HEK293 (cell line): Measurements from ENCODE around the gene BCKDHB.
A peak's percentile ranks its signal among the peaks of the same experiment; 100 is the strongest.

ENCODE experiments used
- CTCF ChIA-PET: fragments of 350-600 bp; formaldehyde crosslinking; extraction: SDS; loops from one replicate; lab custom pipeline; 2021; ENCODE audit warnings: antibody characterized with exemption; lab: Yijun Ruan, JAX
- POLR2A ChIA-PET: fragments of 300-600 bp; formaldehyde crosslinking; extraction: SDS; loops from one replicate; lab custom pipeline; 2020; ENCODE audit warnings: antibody characterized with exemption, inconsistent platforms; lab: Yijun Ruan, JAX
- H3K27ac ChIP-seq: fragments of 200-500 bp; sonication (Bioruptor generic); 2 replicates; pipeline ENCODE4 v1.5.1; 2014; ENCODE audit warnings: low read depth, low read length, control low read depth, inconsistent platforms; ENCODE audit errors: extremely low read depth
- H3K36me3 ChIP-seq, 2 experiments: fragments of 200-500 bp in 1 of 2; sonication (Bioruptor generic) in 1 of 2; 1 replicate in 1 of 2; 2 replicates in 1 of 2; pipeline ENCODE4 v1.5.1; 2014 to 2017; ENCODE audit warnings: inconsistent platforms in 2 of 2, low read length in 2 of 2; ENCODE audit not compliant: control insufficient read depth in 2 of 2, insufficient read depth in 1 of 2
- H3K4me1 ChIP-seq: fragments of 200-500 bp; sonication (Bioruptor generic); 2 replicates; pipeline ENCODE4 v1.5.1; 2014; ENCODE audit warnings: mild to moderate bottlenecking, low read length, inconsistent platforms; ENCODE audit not compliant: control insufficient read depth, insufficient read depth
- H3K4me3 ChIP-seq: 2 replicates; pipeline ENCODE4 v1.5.1; 2011; ENCODE audit warnings: low read depth, mild to moderate bottlenecking, control low read depth, low read length, moderate library complexity
- H3K9me3 ChIP-seq: fragments of 200-500 bp; sonication (Bioruptor generic); 2 replicates; pipeline ENCODE4 v1.5.1; 2014; ENCODE audit warnings: low read depth, low read length, inconsistent platforms; ENCODE audit not compliant: control insufficient read depth, insufficient read depth
- AEBP2 ChIP-seq: fragments of 450-650 bp; formaldehyde crosslinking; IDR thresholded peaks from 2 replicates; pipeline ENCODE4 v1.5.1; 2016; ENCODE audit warnings: missing biosample characterization, missing genetic modification characterization, borderline replicate concordance
- ELK4 ChIP-seq: IDR thresholded peaks from 2 replicates; pipeline ENCODE4 v1.6.1; 2011; ENCODE audit warnings: mild to moderate bottlenecking, low read depth, low read length, borderline replicate concordance
- GFI1B ChIP-seq: fragments of 450-650 bp; formaldehyde crosslinking; IDR thresholded peaks from 2 replicates; pipeline ENCODE4 v1.5.1; 2016; ENCODE audit warnings: missing biosample characterization, missing genetic modification characterization
- GLIS1 ChIP-seq: fragments of 450-650 bp; formaldehyde crosslinking; IDR thresholded peaks from 2 replicates; pipeline ENCODE4 v1.5.1; 2016; ENCODE audit warnings: missing biosample characterization, missing genetic modification characterization
- HOXC10 ChIP-seq: sonication (generic); formaldehyde crosslinking; IDR thresholded peaks from 2 replicates; pipeline ENCODE4 v1.8.1; 2023; ENCODE audit warnings: mild to moderate bottlenecking, missing genetic modification reagents
- KLF9 ChIP-seq: fragments of 450-650 bp; formaldehyde crosslinking; IDR thresholded peaks from 2 replicates; pipeline ENCODE4 v1.5.1; 2016; ENCODE audit warnings: missing biosample characterization, missing genetic modification characterization, low read depth
- PBX3 ChIP-seq: sonication (generic); formaldehyde crosslinking; IDR thresholded peaks from 2 replicates; pipeline ENCODE4 v1.8.1; 2022; ENCODE audit warnings: mild to moderate bottlenecking, moderate library complexity, missing genetic modification reagents
- PRDM4 ChIP-seq: fragments of 450-650 bp; formaldehyde crosslinking; IDR thresholded peaks from 2 replicates; pipeline ENCODE4 v1.5.1; 2017; ENCODE audit warnings: missing biosample characterization, missing genetic modification characterization
- TRIM28 ChIP-seq: IDR thresholded peaks from 2 replicates; pipeline ENCODE4 v1.6.1; 2011; ENCODE audit warnings: low read length, control low read depth, borderline replicate concordance
- ZBTB26 ChIP-seq: fragments of 450-650 bp; formaldehyde crosslinking; optimal IDR thresholded peaks from 2 replicates; pipeline ENCODE3; 2016; ENCODE audit warnings: missing biosample characterization, mild to moderate bottlenecking, missing genetic modification characterization
- ZBTB8A ChIP-seq: fragments of 450-650 bp; formaldehyde crosslinking; IDR thresholded peaks from 2 replicates; pipeline ENCODE4 v1.5.1; 2016; ENCODE audit warnings: missing biosample characterization, missing genetic modification characterization
- ZEB2 ChIP-seq: fragments of 450-650 bp; formaldehyde crosslinking; IDR thresholded peaks from 2 replicates; pipeline ENCODE4 v1.5.1; 2016; ENCODE audit warnings: missing biosample characterization, missing genetic modification characterization
- ZFHX2 ChIP-seq: fragments of 450-650 bp; formaldehyde crosslinking; conservative IDR thresholded peaks from 2 replicates; pipeline ENCODE4 v1.5.1; 2016; ENCODE audit warnings: missing biosample characterization, missing genetic modification characterization
- ZFP3 ChIP-seq: fragments of 450-650 bp; formaldehyde crosslinking; IDR thresholded peaks from 2 replicates; pipeline ENCODE4 v1.5.1; 2016; ENCODE audit warnings: low read depth, missing biosample characterization, missing genetic modification characterization
- ZFP37 ChIP-seq: fragments of 450-650 bp; formaldehyde crosslinking; IDR thresholded peaks from 2 replicates; pipeline ENCODE4 v1.5.1; 2016; ENCODE audit warnings: missing biosample characterization, missing genetic modification characterization
- ZFP69B ChIP-seq: fragments of 450-650 bp; formaldehyde crosslinking; IDR thresholded peaks from 2 replicates; pipeline ENCODE4 v1.5.1; 2016; ENCODE audit warnings: missing biosample characterization, missing genetic modification characterization
- ZNF112 ChIP-seq: fragments of 450-650 bp; formaldehyde crosslinking; IDR thresholded peaks from 2 replicates; pipeline ENCODE4 v1.5.0; 2017; ENCODE audit warnings: missing biosample characterization, missing genetic modification characterization
- ZNF121 ChIP-seq: fragments of 450-650 bp; formaldehyde crosslinking; IDR thresholded peaks from 2 replicates; pipeline ENCODE4 v1.5.1; 2016; ENCODE audit warnings: missing biosample characterization, missing genetic modification characterization
- ZNF16 ChIP-seq: fragments of 450-650 bp; formaldehyde crosslinking; IDR thresholded peaks from 2 replicates; pipeline ENCODE4 v1.5.1; 2016; ENCODE audit warnings: low read depth, missing biosample characterization, missing genetic modification characterization
- ZNF174 ChIP-seq: fragments of 450-650 bp; formaldehyde crosslinking; IDR thresholded peaks from 2 replicates; pipeline ENCODE4 v1.5.0; 2017; ENCODE audit warnings: missing biosample characterization, mild to moderate bottlenecking, missing genetic modification characterization
- ZNF239 ChIP-seq: fragments of 450-650 bp; formaldehyde crosslinking; IDR thresholded peaks from 2 replicates; pipeline ENCODE4 v1.5.1; 2016; ENCODE audit warnings: missing biosample characterization, missing genetic modification characterization
- ZNF26 ChIP-seq: fragments of 450-650 bp; formaldehyde crosslinking; IDR thresholded peaks from 2 replicates; pipeline ENCODE4 v1.5.1; 2016; ENCODE audit warnings: missing biosample characterization, missing genetic modification characterization
- ZNF302 ChIP-seq: fragments of 450-650 bp; formaldehyde crosslinking; IDR thresholded peaks from 2 replicates; pipeline ENCODE4 v1.5.1; 2016; ENCODE audit warnings: missing biosample characterization, missing genetic modification characterization, low read depth
- ZNF530 ChIP-seq: fragments of 450-650 bp; formaldehyde crosslinking; IDR thresholded peaks from 2 replicates; pipeline ENCODE4 v1.5.1; 2016; ENCODE audit warnings: low read depth, missing biosample characterization, missing genetic modification characterization
- ZNF571 ChIP-seq: fragments of 450-650 bp; formaldehyde crosslinking; IDR thresholded peaks from 2 replicates; pipeline ENCODE4 v1.5.0; 2017; ENCODE audit warnings: missing biosample characterization, missing genetic modification characterization
- ZNF596 ChIP-seq: fragments of 450-650 bp; IDR thresholded peaks from 2 replicates; pipeline ENCODE4 v1.5.0; 2018; ENCODE audit warnings: missing biosample characterization, mild to moderate bottlenecking, missing genetic modification characterization, moderate library complexity
- ZNF610 ChIP-seq: fragments of 450-650 bp; formaldehyde crosslinking; IDR thresholded peaks from 2 replicates; pipeline ENCODE4 v1.5.1; 2016; ENCODE audit warnings: missing biosample characterization, missing genetic modification characterization, borderline replicate concordance
- ZNF660 ChIP-seq: fragments of 450-650 bp; IDR thresholded peaks from 2 replicates; pipeline ENCODE4 v1.5.1; 2018; ENCODE audit warnings: missing biosample characterization, mild to moderate bottlenecking, missing genetic modification characterization
- ZNF791 ChIP-seq: fragments of 450-650 bp; formaldehyde crosslinking; IDR thresholded peaks from 2 replicates; pipeline ENCODE4 v1.5.1; 2016; ENCODE audit warnings: missing biosample characterization, missing genetic modification characterization
- ZXDB ChIP-seq: fragments of 450-650 bp; formaldehyde crosslinking; IDR thresholded peaks from 2 replicates; pipeline ENCODE4 v1.5.1; 2016; ENCODE audit warnings: missing biosample characterization, missing genetic modification characterization

Gene BCKDHB

GRCh38 chr6:80105972-80106417, 476 bp upstream of the BCKDHB start:
- ChIA-PET CTCF (interaction anchor here (0.6 to 4.8 kb wide), 5 partner anchors 12 to 233 kb away, joined by 3 to 24 read pairs (median 4); no protein-coding TSS in a partner anchor), POLR2A (interaction anchor here (0.6 to 2.0 kb wide), 23 partner anchors 8 to 561 kb away, joined by 3 to 26 read pairs (median 4); partner anchors contain the start of genes ELOVL4, SH3BGRL2 and TTK)
- H3K4me3 ChIP-seq = peak overlapping the region; percentile 37
- peaks cover 2% of the 10 kb centered on the region; the same call in 1 of the 2 replicates for H3K4me1 ChIP-seq
- no peaks in the 10 kb centered on the region for H3K36me3 ChIP-seq
- no peaks in the 10 kb centered on the region for H3K9me3 ChIP-seq
- no peak overlapping the region for H3K27ac ChIP-seq
- TF ChIP-seq AEBP2 (tag by site-specific recombination) (no peak), PBX3 (CRISPR knock-in tag) (no peak), ZEB2 (tag by site-specific recombination) (no peak), ZXDB (tag by site-specific recombination) (no peak), HOXC10 (no peak), TRIM28 (no peak), PRDM4 (tag by site-specific recombination) (no peak), ZNF26 (tag by site-specific recombination) (no peak), ZNF660 (tag by site-specific recombination) (no peak), ZNF302 (no peak), GLIS1 (tag by site-specific recombination) (no peak), ZNF239 (tag by site-specific recombination) (no peak), ZNF610 (tag by site-specific recombination) (no peak), ZBTB8A (tag by site-specific recombination) (no peak), ZNF121 (tag by site-specific recombination) (no peak), ZNF571 (no peak), ZFP37 (tag by site-specific recombination) (no peak), KLF9 (no peak), ZNF530 (tag by site-specific recombination) (no peak), ELK4 (no peak), ZNF112 (tag by site-specific recombination) (no peak), ZFP69B (tag by site-specific recombination) (no peak), ZNF596 (tag by site-specific recombination) (no peak), ZNF174 (tag by site-specific recombination) (no peak), ZFP3 (tag by site-specific recombination) (no peak), ZNF16 (tag by site-specific recombination) (no peak), GFI1B (tag by site-specific recombination) (no peak), ZFHX2 (no peak), ZBTB26 (tag by site-specific recombination) (no peak), ZNF791 (tag by site-specific recombination) (no peak)
